ENCODE results near the gene FOXO6. TPM values are rescaled to one million over a fixed set of nuclear protein-coding genes. Genes with fewer than 3 reads are reported as not detected.

FOXO6 gene
- polyA plus RNA-seq, 1 donor (not counting 4 experiments of a cell fraction or from before 2014, with no cell fraction given), result not detected

GRCh38 chr1:41341365-41341683, 19.9 kb upstream of the FOXO6 start:
- Histone ChIP-seq H3K36me3 (ENCODE audit: control insufficient read depth in 2 of 2, extremely low read depth in 1 of 2, insufficient read depth in 2 of 2, low read length in 2 of 2) (no peaks in the 10 kb centered on the region), H3K9ac (ENCODE audit: control insufficient read depth, extremely low read depth, insufficient read depth, low read length) (no peak overlapping the region), H3K4me3 (ENCODE audit: control insufficient read depth in 2 of 3, extremely low read depth in 1 of 3, insufficient read depth in 2 of 3, low read depth in 1 of 3, low read length in 3 of 3) (no peak overlapping the region), H3K79me2 (ENCODE audit: control insufficient read depth, insufficient read depth, low read length) (no peaks in the 10 kb centered on the region), H3K9me3 (ENCODE audit: control insufficient read depth, low read depth, low read length) (no peaks in the 10 kb centered on the region), H3K9me1 (ENCODE audit: control insufficient read depth, extremely low read depth, insufficient read depth, low read length) (no peaks in the 10 kb centered on the region), H3K27me3 (ENCODE audit: control insufficient read depth, extremely low read depth, insufficient read depth, low read length) (no peaks in the 10 kb centered on the region), H3K27ac (ENCODE audit: control insufficient read depth, insufficient read depth, low read length) (no peak overlapping the region), H3K4me2 (ENCODE audit: control insufficient read depth, extremely low read depth, insufficient read depth, low read depth, low read length) (no peak overlapping the region), H2AFZ (ENCODE audit: control insufficient read depth, low read length) (no peak overlapping the region), H3K4me1 (ENCODE audit: control insufficient read depth, extremely low read depth, insufficient read depth, low read length) (peaks cover 8% of the 10 kb centered on the region), H4K20me1 (ENCODE audit: control insufficient read depth, extremely low read depth, insufficient read depth, low read length) (no peaks in the 10 kb centered on the region)
- TF ChIP-seq CTCF (optimal IDR thresholded peaks at IDR 0.05 in 1 of 3, IDR thresholded peaks at IDR 0.05 in 1 of 3, conservative IDR thresholded peaks at IDR 0.05 in 1 of 3; ENCODE audit: extremely low read depth in 1 of 3, insufficient read depth in 2 of 3, low read length in 3 of 3), result no peak
- no peak for TF ChIP-seq EZH2 (IDR thresholded peaks at IDR 0.05; ENCODE audit: low read length)
- DNase-seq (ENCODE audit: low read depth, low spot score), result no peak
- dilution Hi-C loops (cut with MboI; ENCODE audit: extremely low pct_ligation_motif_present, low sequenced_read_pairs), result no loop called here
- no peak for FAIRE-seq

- no peaks in the 10 kb centered on the region for H3K9me1 ChIP-seq (ENCODE audit: control insufficient read depth, extremely low read depth, insufficient read depth, low read length)
- peak; percentile 63 for FAIRE-seq
- peaks cover 8% of the 10 kb centered on the region for H3K4me1 ChIP-seq (ENCODE audit: control insufficient read depth, extremely low read depth, insufficient read depth, low read length)
- TF ChIP-seq CTCF (optimal IDR thresholded peaks at IDR 0.05 in 1 of 3, IDR thresholded peaks at IDR 0.05 in 1 of 3, conservative IDR thresholded peaks at IDR 0.05 in 1 of 3; ENCODE audit: extremely low read depth in 1 of 3, insufficient read depth in 2 of 3, low read length in 3 of 3), result no peak
- TF ChIP-seq EZH2 (IDR thresholded peaks at IDR 0.05; ENCODE audit: low read length), result no peak
- DNase-seq (ENCODE audit: low read depth, low spot score), result no peak
- H3K79me2 ChIP-seq (ENCODE audit: control insufficient read depth, insufficient read depth, low read length), result no peaks in the 10 kb centered on the region
- H3K36me3 ChIP-seq (ENCODE audit: control insufficient read depth in 2 of 2, extremely low read depth in 1 of 2, insufficient read depth in 2 of 2, low read length in 2 of 2), result no peaks in the 10 kb centered on the region
- H3K9me3 ChIP-seq (ENCODE audit: control insufficient read depth, low read depth, low read length), result no peaks in the 10 kb centered on the region
- dilution Hi-C loops (cut with MboI; ENCODE audit: extremely low pct_ligation_motif_present, low sequenced_read_pairs), result no loop called here
- peak overlapping the region; percentile 64 for H3K4me2 ChIP-seq (ENCODE audit: control insufficient read depth, extremely low read depth, insufficient read depth, low read depth, low read length)
- H3K27me3 ChIP-seq (ENCODE audit: control insufficient read depth, extremely low read depth, insufficient read depth, low read length), result no peaks in the 10 kb centered on the region
- H3K27ac ChIP-seq (ENCODE audit: control insufficient read depth, insufficient read depth, low read length), result no peak overlapping the region
- H3K9ac ChIP-seq (ENCODE audit: control insufficient read depth, extremely low read depth, insufficient read depth, low read length), result peak overlapping the region; percentile 23
- no peaks in the 10 kb centered on the region for H4K20me1 ChIP-seq (ENCODE audit: control insufficient read depth, extremely low read depth, insufficient read depth, low read length)
- H2AFZ ChIP-seq (ENCODE audit: control insufficient read depth, low read length), result peak overlapping the region; percentile 88
- peak overlapping the region in 2 of 3 experiments; percentile 17 to 22 for H3K4me3 ChIP-seq (ENCODE audit: control insufficient read depth in 2 of 3, extremely low read depth in 1 of 3, insufficient read depth in 2 of 3, low read depth in 1 of 3, low read length in 3 of 3)
Measured at GRCh38 chr1:41341772-41342562, 19.3 kb upstream of the FOXO6 start.
